ENCODE measurements around the gene MAPK10. TPM values are rescaled to one million over a fixed set of nuclear protein-coding genes. Genes with fewer than 3 reads are reported as not detected.

MAPK10 gene
- total RNA-seq, 1 donor from 2014 or later, result 25.2 TPM

DNA sequence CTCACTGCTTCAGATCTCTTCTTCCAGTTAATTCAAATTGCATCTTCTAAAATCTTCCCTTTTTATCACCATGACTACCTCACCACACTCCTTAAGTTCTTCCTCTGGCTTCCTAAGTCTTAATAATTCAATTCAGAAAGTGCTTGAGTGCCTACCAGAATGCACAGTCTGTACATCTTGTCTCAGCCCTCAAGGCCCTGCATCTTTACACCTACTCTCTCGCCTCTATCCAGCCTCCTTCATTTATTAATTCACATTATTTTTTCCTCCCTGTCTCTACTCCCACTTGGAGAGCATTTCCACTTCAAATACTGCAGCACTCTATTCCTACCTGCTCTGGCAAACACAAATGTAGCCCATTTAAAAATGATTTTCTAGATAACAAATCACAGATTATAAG is 90.5 kb downstream of the MAPK10 start:
- no peaks in the 10 kb centered on the region for H3K9me3 Mint-ChIP-seq
- no peak overlapping the region for H3K27ac Mint-ChIP-seq
- DNase-seq (ENCODE audit: low spot score in 2 of 2, unreplicated experiment in 2 of 2), result no peak
- no peaks in the 10 kb centered on the region for H3K27me3 Mint-ChIP-seq (ENCODE audit: low read depth)
- no peak for TF ChIP-seq CTCF (IDR thresholded peaks at IDR 0.05; ENCODE audit: unreplicated experiment)
- H3K4me1 Mint-ChIP-seq, result no peaks in the 10 kb centered on the region
- H3K4me3 Mint-ChIP-seq, result no peak overlapping the region
- H3K36me3 Mint-ChIP-seq, result no peaks in the 10 kb centered on the region

- Mint-ChIP-seq H3K4me3 (no peak overlapping the region), H3K4me1 (peaks cover 11% of the 10 kb centered on the region), H3K9me3 (no peaks in the 10 kb centered on the region), H3K27ac (no peak overlapping the region), H3K27me3 (ENCODE audit: low read depth) (no peaks in the 10 kb centered on the region), H3K36me3 (no peaks in the 10 kb centered on the region)
- DNase-seq (ENCODE audit: low spot score in 2 of 2, unreplicated experiment in 2 of 2), result no peak
- no peak for TF ChIP-seq CTCF (IDR thresholded peaks at IDR 0.05; ENCODE audit: unreplicated experiment)
Measured at GRCh38 chr4:86264241-86264640, 95.6 kb downstream of the MAPK10 start.

DNA sequence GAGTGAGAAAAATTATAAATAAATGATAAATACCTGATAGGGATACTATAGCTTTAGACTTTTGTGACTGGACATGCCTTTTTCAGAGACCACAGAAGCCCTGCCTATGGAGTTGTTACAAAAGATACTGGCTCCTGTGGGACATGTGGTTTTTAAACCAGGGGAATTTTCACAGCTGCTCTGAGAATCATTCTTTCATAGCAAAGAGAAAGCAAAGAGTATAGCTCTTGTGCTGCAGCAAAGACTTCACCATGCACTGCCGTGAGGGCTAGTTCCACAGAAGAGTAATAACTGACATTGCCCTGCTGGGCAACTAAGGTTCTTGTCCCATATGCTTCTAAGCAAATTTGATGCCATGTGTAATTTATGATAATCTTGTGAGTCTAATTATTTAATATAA is 98.2 kb downstream of the MAPK10 start:
- TF ChIP-seq CTCF (IDR thresholded peaks at IDR 0.05; ENCODE audit: unreplicated experiment), result no peak

GRCh38 chr4:86256086-86256485 is 103.8 kb downstream of the MAPK10 start:
- H3K4me3 Mint-ChIP-seq, result no peak overlapping the region
- DNase-seq (ENCODE audit: low spot score in 2 of 2, unreplicated experiment in 2 of 2), result no peak
- TF ChIP-seq CTCF (IDR thresholded peaks at IDR 0.05; ENCODE audit: unreplicated experiment), result no peak
- H3K4me1 Mint-ChIP-seq, result peaks cover under 1% of the 10 kb centered on the region
- no peak overlapping the region for H3K27ac Mint-ChIP-seq
- H3K27me3 Mint-ChIP-seq (ENCODE audit: low read depth), result no peaks in the 10 kb centered on the region
- H3K9me3 Mint-ChIP-seq, result no peaks in the 10 kb centered on the region
- H3K36me3 Mint-ChIP-seq, result no peaks in the 10 kb centered on the region

More for the DNA sequence above, 98.2 kb downstream of the MAPK10 start:
- no peaks in the 10 kb centered on the region for H3K9me3 Mint-ChIP-seq
- DNase-seq (ENCODE audit: low spot score in 2 of 2, unreplicated experiment in 2 of 2), result no peak
- no peak overlapping the region for H3K4me3 Mint-ChIP-seq
- peaks cover 11% of the 10 kb centered on the region for H3K4me1 Mint-ChIP-seq
- H3K27me3 Mint-ChIP-seq (ENCODE audit: low read depth), result no peaks in the 10 kb centered on the region
- H3K27ac Mint-ChIP-seq, result no peak overlapping the region
- no peaks in the 10 kb centered on the region for H3K36me3 Mint-ChIP-seq

- H3K36me3 Mint-ChIP-seq, result no peaks in the 10 kb centered on the region
- H3K4me3 Mint-ChIP-seq, result no peak overlapping the region
- no peak for DNase-seq (ENCODE audit: low spot score in 2 of 2, unreplicated experiment in 2 of 2)
- no peaks in the 10 kb centered on the region for H3K9me3 Mint-ChIP-seq
- peaks cover 10% of the 10 kb centered on the region for H3K4me1 Mint-ChIP-seq
- H3K27me3 Mint-ChIP-seq (ENCODE audit: low read depth), result no peaks in the 10 kb centered on the region
- TF ChIP-seq CTCF (IDR thresholded peaks at IDR 0.05; ENCODE audit: unreplicated experiment), result no peak
- H3K27ac Mint-ChIP-seq, result no peak overlapping the region
Measured at GRCh38 chr4:86250619-86251018, 109.2 kb downstream of the MAPK10 start.

GRCh38 chr4:86250006-86250405 is 109.8 kb downstream of the MAPK10 start:
- Mint-ChIP-seq H3K27ac (no peak overlapping the region), H3K9me3 (no peaks in the 10 kb centered on the region), H3K27me3 (ENCODE audit: low read depth) (no peaks in the 10 kb centered on the region), H3K4me1 (peaks cover 10% of the 10 kb centered on the region), H3K36me3 (no peaks in the 10 kb centered on the region), H3K4me3 (no peak overlapping the region)
- DNase-seq (ENCODE audit: low spot score in 2 of 2, unreplicated experiment in 2 of 2), result no peak
- no peak for TF ChIP-seq CTCF (IDR thresholded peaks at IDR 0.05; ENCODE audit: unreplicated experiment)
